Small intestine (tissue), 7 donors: ENCODE results near the gene IGF2BP2. TPM values are rescaled to one million over a fixed set of nuclear protein-coding genes. Genes with fewer than 3 reads are reported as not detected.
"Not testable (repeated sequence)": the region's sequence is repeated elsewhere in the genome, so short reads cannot be mapped to it uniquely, and the experiment has no call there.

ENCODE experiments used
- DNase-seq, 2 donors: peaks; one replicate each; pipeline versions ENCODE4 v3.0.0 to v3.0.0-alpha.2; 2013
- FAIRE-seq: peaks from 2 replicates; lab custom pipeline; 2012; peaks lifted over from hg19 to GRCh38; lab: Jason Lieb, UNC
- H3K27ac ChIP-seq, 3 donors: one replicate each; pipeline ENCODE4 v1.5.1; 2013; ENCODE audit warnings: low read length in 2 of 3, mild to moderate bottlenecking in 2 of 3, control low read depth in 1 of 3, inconsistent platforms in 1 of 3, low read depth in 1 of 3, moderate library complexity in 1 of 3
- H3K27me3 ChIP-seq, 3 donors: one replicate each; pipeline ENCODE4 v1.6.1; 2013; ENCODE audit warnings: low read length in 3 of 3, inconsistent platforms in 1 of 3; ENCODE audit not compliant: control insufficient read depth in 3 of 3, insufficient read depth in 3 of 3
- H3K36me3 ChIP-seq, 3 donors: one replicate each; pipeline ENCODE4 v1.6.1; 2013; ENCODE audit warnings: low read length in 3 of 3, inconsistent platforms in 1 of 3, low read depth in 1 of 3, mild to moderate bottlenecking in 1 of 3, moderate library complexity in 1 of 3; ENCODE audit not compliant: control insufficient read depth in 3 of 3, insufficient read depth in 2 of 3
- H3K4me1 ChIP-seq, 3 donors: one replicate each; pipeline ENCODE4 v1.6.1; 2013; ENCODE audit warnings: low read length in 2 of 3, inconsistent platforms in 1 of 3, low read depth in 1 of 3, mild to moderate bottlenecking in 1 of 3, moderate library complexity in 1 of 3; ENCODE audit not compliant: control insufficient read depth in 3 of 3, insufficient read depth in 2 of 3
- H3K4me3 ChIP-seq, 3 donors: one replicate each; pipeline ENCODE4 v1.5.1; 2013; ENCODE audit warnings: low read length in 3 of 3, control low read depth in 1 of 3, inconsistent platforms in 1 of 3, low read depth in 1 of 3, mild to moderate bottlenecking in 1 of 3, moderate library complexity in 1 of 3
- H3K9me3 ChIP-seq, 2 donors: one replicate each; pipeline ENCODE4 v1.6.1; 2013; ENCODE audit warnings: low read depth in 1 of 2, low read length in 1 of 2; ENCODE audit not compliant: control insufficient read depth in 2 of 2, insufficient read depth in 1 of 2
- WGBS, 3 donors: extraction: QIAGEN DNeasy Blood & Tissue Kit; methylation state at CpG; one replicate each; pipeline ENCODE4 v1.1.7; 2013; 5-methylcytosine and 5-hydroxymethylcytosine counted together
- polyA plus RNA-seq, 4 donors: library from polyadenylated mRNA; stranded (reverse) in 3 of 4; unstranded in 1 of 4; fragments of 200-250 nt in 3 of 4; fragments of 120-200 nt in 1 of 4; gene quantifications; one replicate each; pipeline versions ENCODE4 v1.2.1 to v1.2.3, GENCODE V29; 2013
- donor health status: healthy with polysubstance abuse.
- donor health status: control.
- donor health status: control.
- donor health status: Bipolar disorder and iron deficiency.
- donor health status: healthy.

Gene IGF2BP2
- polyA plus RNA-seq, 4 donors, result 12.1 to 93.8 (median 22.9) TPM

DNA sequence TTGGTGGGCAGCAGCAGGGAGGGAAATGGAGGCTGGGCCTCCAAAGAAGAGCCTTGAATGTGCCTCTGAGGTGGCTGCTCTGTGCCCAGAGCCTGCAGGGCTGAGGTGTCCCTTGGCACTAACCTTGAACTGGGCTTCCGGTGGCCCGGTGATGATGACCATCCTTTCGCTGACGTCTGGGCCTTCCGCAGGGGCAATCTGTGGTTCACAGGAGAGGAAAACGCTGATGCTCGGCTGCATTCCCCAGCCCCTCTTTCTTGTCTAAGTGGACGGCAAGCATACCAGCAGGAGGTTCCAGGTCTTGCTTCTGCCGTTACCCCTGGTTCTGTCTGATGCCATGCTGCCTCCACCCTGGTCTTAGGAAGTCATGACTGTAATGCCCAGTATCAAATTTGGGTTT lies 172.9 kb downstream of the IGF2BP2 start:
- 94 to 99% (median 99%) methylated on average over 9 of the region's 9 CpGs for WGBS, 3 donors
- Histone ChIP-seq H3K27me3 (no peaks in the 10 kb centered on the region), H3K9me3 (no peaks in the 10 kb centered on the region), H3K36me3 (peaks cover 0 to 95% (median 5%) of the 10 kb centered on the region in 3 donors), H3K27ac (no peak overlapping the region), H3K4me3 (no peak overlapping the region), H3K4me1 (no peaks in the 10 kb centered on the region)
- DNase-seq (no peak), FAIRE-seq (no peak)

DNA sequence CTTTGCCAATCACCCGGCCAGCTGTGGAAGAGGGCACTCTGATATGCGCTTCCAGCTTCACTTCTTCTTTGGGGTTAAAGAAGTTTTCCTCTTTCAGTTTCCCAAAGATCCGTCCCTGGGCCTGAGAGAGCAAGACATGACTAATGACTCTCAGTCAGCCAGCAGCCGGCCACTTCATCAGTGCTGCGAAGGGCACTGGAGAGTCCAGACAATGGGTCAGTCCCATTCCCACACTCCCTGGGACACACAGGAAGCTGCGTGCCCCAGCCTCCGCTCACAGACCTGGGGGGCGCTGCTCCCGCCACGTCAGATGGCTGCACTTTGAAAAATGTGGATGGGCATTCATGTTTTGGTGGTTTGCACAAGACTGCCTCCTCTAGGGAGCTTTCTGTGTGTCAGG lies 175.4 kb downstream of the IGF2BP2 start:
- FAIRE-seq (no peak), DNase-seq (no peak)
- no peak overlapping the region for H3K4me3 ChIP-seq
- H3K27ac ChIP-seq, result no peak overlapping the region
- no peaks in the 10 kb centered on the region for H3K9me3 ChIP-seq
- 81 to 95% (median 93%) methylated on average over 10 of the region's 10 CpGs for WGBS, 3 donors
- H3K27me3 ChIP-seq, result no peaks in the 10 kb centered on the region
- peaks cover 0 to 93% (median 5%) of the 10 kb centered on the region in 3 donors for H3K36me3 ChIP-seq
- no peaks in the 10 kb centered on the region for H3K4me1 ChIP-seq

DNA sequence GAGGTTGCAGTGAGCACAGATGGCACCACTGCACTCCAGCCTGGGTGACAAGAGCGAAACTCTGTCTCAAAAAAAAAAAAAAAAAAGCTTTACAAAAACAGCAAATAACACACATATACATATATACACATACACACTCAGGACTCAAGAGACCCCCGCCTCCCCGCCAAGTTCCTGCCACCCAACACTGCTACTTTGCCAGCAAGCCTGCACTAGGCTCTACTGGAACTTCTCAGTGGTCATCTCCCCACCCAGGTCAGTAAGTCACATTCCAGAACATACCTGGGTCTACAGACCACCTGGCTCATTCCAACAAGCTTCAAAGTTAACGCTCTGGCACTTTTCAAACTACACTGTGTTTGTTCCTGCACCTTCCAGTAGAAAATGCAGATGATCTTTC lies 176.4 kb downstream of the IGF2BP2 start:
- Histone ChIP-seq H3K4me1 (no peaks in the 10 kb centered on the region), H3K27me3 (no peaks in the 10 kb centered on the region), H3K9me3 (no peaks in the 10 kb centered on the region), H3K4me3 (no peak overlapping the region), H3K27ac (no peak overlapping the region), H3K36me3 (peaks cover 0 to 84% (median 5%) of the 10 kb centered on the region in 3 donors)
- no peak for FAIRE-seq
- 96 to 99% (median 96%) methylated on average over 3 to 4 of the region's 4 CpGs for WGBS, 3 donors
- no peak for DNase-seq

DNA sequence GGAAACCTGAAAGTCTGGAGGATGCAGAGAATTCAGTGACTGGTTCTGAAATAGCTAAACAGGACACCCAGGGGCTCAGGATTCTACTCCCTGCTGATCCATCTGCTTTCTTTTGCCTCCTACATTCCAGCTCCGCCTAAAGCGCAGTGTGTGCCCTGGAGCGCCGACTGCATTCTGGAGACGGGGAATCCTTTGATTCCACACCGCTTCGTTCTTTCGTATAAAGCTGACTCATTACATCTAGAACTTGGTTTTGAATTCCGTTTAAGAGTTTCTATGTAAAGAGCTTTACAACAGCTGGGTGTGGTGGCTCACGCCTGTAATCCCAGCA lies 177.0 kb downstream of the IGF2BP2 start:
- Histone ChIP-seq H3K36me3 (peaks cover 0 to 84% (median 5%) of the 10 kb centered on the region in 3 donors), H3K4me3 (no peak overlapping the region), H3K4me1 (no peaks in the 10 kb centered on the region), H3K27ac (no peak overlapping the region), H3K27me3 (no peaks in the 10 kb centered on the region), H3K9me3 (no peaks in the 10 kb centered on the region)
- FAIRE-seq, result no peak
- no peak for DNase-seq
- WGBS, 3 donors, result 93 to 94% (median 94%) methylated on average over 10 of the region's 10 CpGs

DNA sequence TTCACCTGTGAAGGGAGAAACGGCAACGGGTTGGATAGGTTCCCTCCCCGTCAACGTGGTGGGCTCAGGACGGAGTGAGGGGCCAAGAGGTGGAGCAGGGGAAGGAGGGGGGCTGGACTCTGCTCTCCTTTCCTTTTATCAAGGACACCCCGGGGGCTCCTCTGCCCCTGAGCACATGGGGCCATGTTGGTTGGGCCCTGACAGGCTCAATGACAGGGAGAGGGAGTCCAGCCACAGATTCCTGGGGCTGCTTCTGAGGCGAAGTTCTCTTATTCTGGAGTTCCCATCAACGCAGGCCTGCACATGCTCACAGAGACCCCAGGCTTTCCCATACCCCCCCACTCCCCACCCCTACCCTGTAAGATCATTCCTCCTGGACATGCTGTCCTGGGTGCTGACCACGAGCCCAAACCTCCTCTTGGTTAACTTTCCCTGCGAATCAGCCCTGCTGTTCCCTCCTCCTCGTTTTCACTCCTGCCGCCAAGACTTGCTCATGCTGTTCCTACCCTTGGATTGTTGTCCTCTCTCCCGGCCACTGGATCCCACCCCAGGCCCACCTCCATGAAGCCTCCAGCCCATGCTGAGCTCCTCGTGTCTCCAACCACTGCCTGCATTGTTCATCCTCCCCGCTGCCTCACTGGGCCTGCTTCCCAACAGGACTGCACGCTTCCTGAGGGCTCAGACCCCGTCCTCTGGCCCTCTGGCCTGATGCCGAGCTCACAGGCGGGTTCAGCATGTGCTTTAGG lies 177.5 kb downstream of the IGF2BP2 start:
- H3K4me1 ChIP-seq, result no peaks in the 10 kb centered on the region
- H3K27ac ChIP-seq, result no peak overlapping the region
- H3K36me3 ChIP-seq, result peaks cover 0 to 82% (median 5%) of the 10 kb centered on the region in 3 donors
- DNase-seq, result no peak
- 87 to 90% (median 89%) methylated on average over 19 of the region's 19 CpGs for WGBS, 3 donors
- no peak overlapping the region for H3K4me3 ChIP-seq
- no peaks in the 10 kb centered on the region for H3K27me3 ChIP-seq
- no peak for FAIRE-seq
- no peaks in the 10 kb centered on the region for H3K9me3 ChIP-seq

DNA sequence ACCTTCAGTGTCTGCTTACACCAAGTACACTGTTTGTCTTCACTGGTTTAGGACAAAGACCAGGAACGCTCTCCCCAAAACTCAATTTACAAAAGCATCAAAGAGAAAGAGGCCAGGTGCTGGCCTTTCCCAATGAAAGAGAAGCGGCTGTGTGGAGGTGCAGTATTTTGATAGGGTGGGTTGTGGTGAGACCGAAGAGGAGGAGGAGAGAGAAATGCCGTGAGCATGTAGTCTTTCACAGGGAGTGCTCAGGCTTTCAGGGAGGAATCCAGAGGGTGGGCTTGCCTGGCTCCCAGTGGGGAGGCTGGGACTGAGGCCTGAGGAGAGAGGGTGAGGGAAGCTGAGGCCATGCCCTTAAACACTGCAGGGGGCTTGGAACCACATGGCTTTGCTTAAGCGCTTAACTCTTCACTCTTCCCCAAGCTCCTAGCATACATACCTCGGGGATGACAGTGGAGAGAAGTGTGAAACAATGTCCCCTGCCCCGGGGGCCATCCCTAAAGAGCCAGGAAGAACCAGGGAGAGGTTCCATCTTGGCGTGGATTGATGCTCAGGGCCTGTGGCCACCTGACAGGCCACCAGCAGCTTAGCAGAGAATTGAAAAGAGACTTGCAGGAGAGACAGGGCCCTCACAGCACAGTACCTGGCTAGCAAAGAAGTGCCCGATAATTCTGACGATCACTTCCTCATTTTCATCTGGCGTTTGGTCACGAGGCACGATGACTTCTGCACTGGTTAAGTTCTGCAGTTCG lies 178.3 kb downstream of the IGF2BP2 start:
- 77 to 84% (median 81%) methylated on average over 14 of the region's 14 CpGs for WGBS, 3 donors
- no peak for DNase-seq
- Histone ChIP-seq H3K4me3 (no peak overlapping the region), H3K36me3 (peaks cover 0 to 77% (median 5%) of the 10 kb centered on the region in 3 donors), H3K27me3 (no peaks in the 10 kb centered on the region), H3K9me3 (no peaks in the 10 kb centered on the region), H3K4me1 (no peaks in the 10 kb centered on the region), H3K27ac (no peak overlapping the region)
- FAIRE-seq, result no peak

DNA sequence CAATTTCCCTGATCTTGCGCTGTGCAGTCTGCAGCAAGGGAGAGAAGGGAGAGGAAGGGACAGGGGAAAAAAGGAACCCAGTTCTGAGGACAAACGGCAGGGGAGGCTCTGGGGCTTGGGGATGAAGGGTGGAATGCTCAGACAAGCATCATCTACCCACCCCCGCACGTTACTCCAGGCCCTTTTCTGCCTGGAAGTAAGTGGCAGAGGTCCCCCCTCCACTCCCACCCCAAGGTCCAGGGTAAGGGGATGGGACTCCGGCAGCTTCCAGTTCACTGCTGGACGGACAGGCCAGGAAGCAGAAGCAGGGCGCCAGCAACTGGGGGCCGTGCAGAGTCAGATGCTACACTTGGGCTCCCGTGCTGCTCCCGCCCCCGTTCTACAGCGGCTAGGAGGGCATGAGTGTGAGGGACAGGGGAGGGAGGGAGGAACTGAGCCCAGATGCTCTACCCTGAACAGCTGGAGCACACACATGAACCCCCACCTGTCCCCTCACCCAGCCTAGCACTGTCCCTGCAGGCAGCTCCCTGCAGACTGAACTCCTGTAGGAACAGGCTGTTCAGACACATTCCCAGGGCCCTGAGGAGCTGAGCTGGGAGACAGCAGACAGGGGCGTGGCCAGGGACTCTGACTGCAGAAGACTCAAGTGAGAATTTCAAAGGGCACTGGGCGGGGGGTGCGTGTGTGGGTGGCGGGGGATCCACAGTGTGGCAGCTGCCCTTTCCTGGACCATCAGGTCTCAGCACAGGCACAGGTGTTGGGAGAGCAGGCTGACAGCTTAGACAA lies 179.1 kb downstream of the IGF2BP2 start:
- FAIRE-seq, result no peak
- Histone ChIP-seq H3K27me3 (no peaks in the 10 kb centered on the region), H3K4me1 (no peaks in the 10 kb centered on the region), H3K9me3 (no peaks in the 10 kb centered on the region), H3K27ac (no peak overlapping the region), H3K4me3 (no peak overlapping the region), H3K36me3 (peaks cover 0 to 72% (median 5%) of the 10 kb centered on the region in 3 donors)
- DNase-seq, result no peak
- WGBS, 3 donors, result 81 to 82% (median 81%) methylated on average over 13 to 16 of the region's 16 CpGs

DNA sequence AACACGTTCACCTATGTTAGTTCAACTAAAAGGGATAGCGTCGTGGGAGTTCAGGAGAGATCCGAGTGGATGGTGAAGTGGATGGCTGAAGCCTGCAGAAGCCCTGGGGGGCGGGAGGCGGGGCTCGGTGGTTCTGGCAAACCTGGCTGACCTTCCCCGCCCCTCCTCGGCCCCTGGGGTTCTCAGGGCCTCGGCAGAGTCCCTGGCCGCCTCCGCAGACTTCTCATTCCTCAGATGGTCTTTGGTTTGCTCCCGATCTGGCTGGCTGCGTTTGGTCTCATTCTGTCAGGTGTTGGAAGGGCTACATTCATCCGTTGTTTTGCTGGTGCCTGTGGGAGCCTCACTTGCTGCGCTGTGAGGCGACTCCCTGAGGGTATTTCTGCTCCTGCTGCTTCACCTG lies 179.7 kb downstream of the IGF2BP2 start:
- FAIRE-seq, H3K9me3 ChIP-seq, H3K27me3 ChIP-seq, H3K4me1 ChIP-seq, H3K4me3 ChIP-seq, DNase-seq, H3K27ac ChIP-seq: not testable (repeated sequence)
- 84 to 89% (median 84%) methylated on average over 14 to 17 of the region's 17 CpGs for WGBS, 3 donors
- H3K36me3 ChIP-seq, result peaks cover 0 to 68% (median 5%) of the 10 kb centered on the region in 3 donors
